NCI-H2196 treated with DMSO at 0.1 percent for 48 hours (cell line): ENCODE results near the gene C9orf40.

ENCODE experiments used
- DNase-seq: peaks from one replicate; lab custom pipeline; 2025; ENCODE audit not compliant: unreplicated experiment; lab: John Stamatoyannopoulos, UW

C9orf40 gene

GRCh38 chr9:74952201-74953151 lies at the start of gene C9orf40:
Gene C9orf40, minus strand, starts transcription at chr9:74952912. Its CDS starts 301 bp downstream, at chr9:74952611.
- peak; percentile 79 for DNase-seq

GRCh38 chr9:75001719-75002421 lies 49.2 kb upstream of the C9orf40 start:
- peak; percentile 35 for DNase-seq

GRCh38 chr9:75000835-75001234 lies 48.1 kb upstream of the C9orf40 start:
- no peak for DNase-seq

- DNase-seq, result no peak
These were observed 32.3 kb upstream of the C9orf40 start for GRCh38 chr9:74985041-74985440.

- no peak for DNase-seq
These were observed 31.0 kb upstream of the C9orf40 start for GRCh38 chr9:74983709-74984108.

- DNase-seq, result no peak
These were observed 27.1 kb upstream of the C9orf40 start for GRCh38 chr9:74979844-74980243.

- no peak for DNase-seq
These were observed 24.6 kb upstream of the C9orf40 start for GRCh38 chr9:74977287-74977686.

- DNase-seq, result no peak
These were observed 22.8 kb upstream of the C9orf40 start for GRCh38 chr9:74975538-74975937.

- no peak for DNase-seq
These were observed 21.8 kb upstream of the C9orf40 start for GRCh38 chr9:74974558-74974957.

GRCh38 chr9:74973714-74974113 lies 21.0 kb upstream of the C9orf40 start:
- no peak for DNase-seq

- DNase-seq, result no peak
These were observed 10.3 kb upstream of the C9orf40 start for GRCh38 chr9:74963056-74963455.

GRCh38 chr9:74961496-74961895 lies 8.8 kb upstream of the C9orf40 start:
- no peak for DNase-seq

GRCh38 chr9:74960561-74960960 lies 7.8 kb upstream of the C9orf40 start:
- no peak for DNase-seq

GRCh38 chr9:74958587-74958986 lies 5.9 kb upstream of the C9orf40 start:
- no peak for DNase-seq

GRCh38 chr9:74953235-74953751 lies 581 bp upstream of the C9orf40 start:
- no peak for DNase-seq

- DNase-seq, result no peak
These were observed 974 bp downstream of the C9orf40 start for GRCh38 chr9:74951725-74952151.

GRCh38 chr9:74951107-74951720 lies 1.5 kb downstream of the C9orf40 start:
- DNase-seq, result no peak

- DNase-seq, result no peak
These were observed 2.6 kb downstream of the C9orf40 start for GRCh38 chr9:74949859-74950855.

GRCh38 chr9:74948937-74949336 lies 3.8 kb downstream of the C9orf40 start:
- no peak for DNase-seq

- DNase-seq, result no peak
These were observed 6.0 kb downstream of the C9orf40 start for GRCh38 chr9:74946686-74947085.
